DND-41 (cell line): Measurements from ENCODE around the gene XPO6.

Experiments
- ATAC-seq: fragments of 200-7000 bp; cut with Tn5 transposase; 3 replicates; pipeline ENCODE4 v1.9.1; 2021; ENCODE audit warnings: low read depth; ENCODE audit not compliant: insufficient read depth
- DNase-seq: peaks from one replicate; pipeline ENCODE4 v3.0.0-alpha.2; 2020
- H2AFZ ChIP-seq: 2 replicates; pipeline ENCODE4 v1.6.0; 2012; ENCODE audit warnings: low read depth, low read length
- H3K27ac ChIP-seq: 2 replicates; pipeline ENCODE4 v1.5.1; 2012; ENCODE audit warnings: low read length, inconsistent platforms
- H3K27me3 ChIP-seq: fragments of 200-600 bp; sonication (generic); 2 replicates; pipeline ENCODE4 v1.6.0; 2012; ENCODE audit warnings: low read length, mild to moderate bottlenecking, inconsistent platforms; ENCODE audit not compliant: insufficient read depth, poor library complexity
- H3K36me3 ChIP-seq: 2 replicates; pipeline ENCODE4 v1.5.1; 2012; ENCODE audit warnings: low read length, inconsistent platforms; ENCODE audit not compliant: insufficient read depth
- H3K4me1 ChIP-seq: 2 replicates; pipeline ENCODE4 v1.5.1; 2012; ENCODE audit warnings: mild to moderate bottlenecking, low read length; ENCODE audit not compliant: insufficient read depth
- H3K4me2 ChIP-seq: 2 replicates; pipeline ENCODE4 v1.6.0; 2012; ENCODE audit warnings: mild to moderate bottlenecking, moderate library complexity, low read length, inconsistent platforms; ENCODE audit not compliant: insufficient read depth
- H3K4me3 ChIP-seq, 2 experiments: fragments of 200-600 bp in 1 of 2; shearing (Covaris generic) in 1 of 2; 2 replicates each; pipeline ENCODE4 v1.5.1; 2012 to 2016; ENCODE audit warnings: inconsistent platforms in 2 of 2, low read length in 2 of 2, mild to moderate bottlenecking in 2 of 2, low read depth in 1 of 2, moderate library complexity in 1 of 2
- H3K79me2 ChIP-seq: 2 replicates; pipeline ENCODE4 v1.6.0; 2012; ENCODE audit warnings: low read length, inconsistent platforms; ENCODE audit not compliant: insufficient read depth
- H3K9ac ChIP-seq: 2 replicates; pipeline ENCODE4 v1.6.0; 2012; ENCODE audit warnings: low read depth, mild to moderate bottlenecking, inconsistent platforms, low read length, moderate library complexity
- H3K9me3 ChIP-seq: 2 replicates; pipeline ENCODE4 v1.5.1; 2012; ENCODE audit warnings: low read length, moderate library complexity, mild to moderate bottlenecking, inconsistent platforms; ENCODE audit not compliant: insufficient read depth, severe bottlenecking
- H4K20me1 ChIP-seq: 2 replicates; pipeline ENCODE4 v1.6.0; 2012; ENCODE audit warnings: low read length; ENCODE audit not compliant: insufficient read depth
- EZH2 ChIP-seq: IDR thresholded peaks from 3 replicates; pipeline ENCODE4 v1.6.1; 2012; ENCODE audit warnings: borderline replicate concordance, low read depth, mild to moderate bottlenecking, moderate library complexity, low read length, inconsistent platforms; ENCODE audit not compliant: severe bottlenecking
- TF ChIP-seq, protein P1 (sequence below): IDR thresholded peaks from 2 replicates; pipeline ENCODE4 v1.5.1; 2012; ENCODE audit warnings: borderline replicate concordance, low read length, moderate library complexity, mild to moderate bottlenecking; ENCODE audit not compliant: poor library complexity, severe bottlenecking; ENCODE audit errors: extremely low read depth

The XPO6 gene

DNA sequence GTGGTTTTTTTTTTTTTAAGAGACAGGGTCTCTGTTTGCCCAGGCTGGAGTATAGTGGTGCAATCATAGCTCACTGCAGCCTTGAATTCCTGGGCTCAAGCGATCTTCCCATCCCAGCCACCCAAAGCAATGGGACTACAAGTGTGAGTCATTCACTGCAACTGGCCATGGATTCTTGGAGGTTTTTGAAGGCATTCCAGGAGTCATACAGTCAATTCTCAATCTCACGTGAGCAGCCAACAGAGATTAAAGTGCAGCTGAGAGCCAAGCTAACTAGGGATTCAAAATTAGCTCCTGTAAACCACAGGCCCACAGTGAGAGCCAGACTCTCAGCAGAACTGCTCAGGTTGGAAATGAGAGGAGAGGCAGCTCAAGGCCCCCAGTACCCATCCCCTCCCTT lies 30.2 kb downstream of the XPO6 start:
- peaks cover 46% of the 10 kb centered on the region for H3K36me3 ChIP-seq
- no peak overlapping the region for H3K9ac ChIP-seq
- no peaks in the 10 kb centered on the region for H3K4me1 ChIP-seq
- no peak overlapping the region for H3K27ac ChIP-seq
- H3K4me3 ChIP-seq = no peak overlapping the region
- no peaks in the 10 kb centered on the region for H3K27me3 ChIP-seq
- no peaks in the 10 kb centered on the region for H3K9me3 ChIP-seq
- no peak overlapping the region for H3K4me2 ChIP-seq
- no peak overlapping the region for H2AFZ ChIP-seq
- ATAC-seq (no peak), DNase-seq (no peak)
- TF ChIP-seq EZH2 = no peak
- TF ChIP-seq, protein P1, sequence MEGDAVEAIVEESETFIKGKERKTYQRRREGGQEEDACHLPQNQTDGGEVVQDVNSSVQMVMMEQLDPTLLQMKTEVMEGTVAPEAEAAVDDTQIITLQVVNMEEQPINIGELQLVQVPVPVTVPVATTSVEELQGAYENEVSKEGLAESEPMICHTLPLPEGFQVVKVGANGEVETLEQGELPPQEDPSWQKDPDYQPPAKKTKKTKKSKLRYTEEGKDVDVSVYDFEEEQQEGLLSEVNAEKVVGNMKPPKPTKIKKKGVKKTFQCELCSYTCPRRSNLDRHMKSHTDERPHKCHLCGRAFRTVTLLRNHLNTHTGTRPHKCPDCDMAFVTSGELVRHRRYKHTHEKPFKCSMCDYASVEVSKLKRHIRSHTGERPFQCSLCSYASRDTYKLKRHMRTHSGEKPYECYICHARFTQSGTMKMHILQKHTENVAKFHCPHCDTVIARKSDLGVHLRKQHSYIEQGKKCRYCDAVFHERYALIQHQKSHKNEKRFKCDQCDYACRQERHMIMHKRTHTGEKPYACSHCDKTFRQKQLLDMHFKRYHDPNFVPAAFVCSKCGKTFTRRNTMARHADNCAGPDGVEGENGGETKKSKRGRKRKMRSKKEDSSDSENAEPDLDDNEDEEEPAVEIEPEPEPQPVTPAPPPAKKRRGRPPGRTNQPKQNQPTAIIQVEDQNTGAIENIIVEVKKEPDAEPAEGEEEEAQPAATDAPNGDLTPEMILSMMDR = no peak
- peaks cover 59% of the 10 kb centered on the region for H4K20me1 ChIP-seq
- peaks cover 99% of the 10 kb centered on the region for H3K79me2 ChIP-seq

DNA sequence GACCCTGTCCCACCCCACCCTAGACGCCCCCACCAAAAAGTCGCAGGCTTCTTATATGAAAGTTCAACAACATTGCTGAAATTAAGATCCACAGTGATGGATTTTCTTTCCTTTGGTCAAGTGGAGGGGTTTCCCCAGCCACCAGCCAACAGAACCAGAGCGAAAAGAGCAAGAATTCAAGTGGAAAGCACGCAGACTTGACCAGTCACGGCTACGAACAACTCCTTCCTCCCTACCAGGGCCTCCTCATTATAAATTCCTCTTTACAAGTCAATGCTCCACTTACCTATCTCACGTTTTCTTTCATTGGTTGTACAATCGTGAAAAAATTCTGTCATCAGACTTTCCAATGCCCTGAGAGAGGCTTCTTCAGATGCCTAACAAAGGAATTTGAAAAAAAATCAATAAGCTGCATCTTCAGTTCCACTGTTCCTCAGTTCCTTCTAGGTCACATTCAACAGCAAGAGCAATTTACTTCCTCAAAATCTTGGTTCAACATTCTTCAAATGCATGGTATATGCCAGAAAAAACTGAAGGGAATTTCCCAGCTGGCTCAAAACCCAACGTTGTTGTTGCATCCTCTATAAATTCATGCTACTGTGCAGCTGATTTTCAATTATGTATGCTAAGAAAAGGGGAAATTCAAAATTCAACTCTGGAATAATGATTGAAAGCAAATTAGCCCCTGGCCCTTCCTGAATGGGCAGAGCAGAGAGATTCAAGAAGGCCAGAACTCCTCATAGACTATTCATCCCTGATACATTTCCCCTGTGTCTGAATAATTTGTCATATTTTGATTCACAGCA lies 30.9 kb downstream of the XPO6 start:
- TF ChIP-seq, protein P1 = no peak
- no peak for TF ChIP-seq EZH2
- H3K4me3 ChIP-seq = no peak overlapping the region
- H4K20me1 ChIP-seq = peaks cover 57% of the 10 kb centered on the region
- no peak for ATAC-seq
- H3K27ac ChIP-seq = no peak overlapping the region
- peaks cover 49% of the 10 kb centered on the region for H3K36me3 ChIP-seq
- H2AFZ ChIP-seq = no peak overlapping the region
- H3K27me3 ChIP-seq = no peaks in the 10 kb centered on the region
- no peaks in the 10 kb centered on the region for H3K9me3 ChIP-seq
- H3K4me1 ChIP-seq = no peaks in the 10 kb centered on the region
- no peak for DNase-seq
- no peak overlapping the region for H3K4me2 ChIP-seq
- no peak overlapping the region for H3K9ac ChIP-seq
- H3K79me2 ChIP-seq = peaks cover 93% of the 10 kb centered on the region

DNA sequence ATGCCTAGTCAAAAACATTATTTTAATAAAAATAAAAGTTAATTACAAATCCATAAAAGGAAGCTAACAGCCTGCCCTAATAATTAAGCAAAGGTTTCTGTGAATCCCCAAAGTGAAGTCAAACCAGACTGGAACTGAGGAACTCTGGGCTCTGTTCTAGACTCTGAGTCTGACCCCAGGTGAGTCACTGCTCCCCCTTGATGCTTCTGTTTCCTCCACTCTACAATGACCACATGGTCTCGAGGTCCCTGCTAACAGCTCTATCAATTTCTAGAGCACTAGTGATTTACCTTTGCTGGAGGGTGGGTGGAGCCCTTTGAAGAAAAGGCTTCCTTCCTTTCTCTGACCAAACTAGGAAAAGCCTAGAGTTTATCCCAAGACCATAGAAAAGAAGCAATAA lies 32.4 kb downstream of the XPO6 start:
- Histone ChIP-seq H3K4me1 (no peaks in the 10 kb centered on the region), H3K27me3 (no peaks in the 10 kb centered on the region), H3K27ac (no peak overlapping the region), H3K36me3 (peaks cover 55% of the 10 kb centered on the region), H3K9me3 (no peaks in the 10 kb centered on the region), H2AFZ (no peak overlapping the region), H3K9ac (no peak overlapping the region), H4K20me1 (peaks cover 57% of the 10 kb centered on the region), H3K4me3 (no peak overlapping the region), H3K79me2 (peaks cover 90% of the 10 kb centered on the region), H3K4me2 (no peak overlapping the region)
- no peak for TF ChIP-seq EZH2
- TF ChIP-seq, protein P1 = no peak
- ATAC-seq (no peak), DNase-seq (no peak)
